Measurements from ENCODE around the gene TNNI3.

- TF ChIP-seq CTCF (IDR thresholded peaks at IDR 0.05) (no peak), IRF1 (CRISPR knock-in tag; IDR thresholded peaks at IDR 0.05) (no peak)
These were observed 1.1 kb downstream of the TNNI3 start for GRCh38 chr19:55156202-55157063.

Data from WTC11 (cell line).